T1000 (cell line): ENCODE measurements around the gene EIF4A2.
"Not testable (repeated sequence)": the region's sequence is repeated elsewhere in the genome, so short reads cannot be mapped to it uniquely, and the experiment has no call there.

Source experiments
- DNase-seq: peaks from one replicate; lab custom pipeline; 2025; ENCODE audit warnings: mixed read lengths; lab: John Stamatoyannopoulos, UW

Gene EIF4A2

DNA sequence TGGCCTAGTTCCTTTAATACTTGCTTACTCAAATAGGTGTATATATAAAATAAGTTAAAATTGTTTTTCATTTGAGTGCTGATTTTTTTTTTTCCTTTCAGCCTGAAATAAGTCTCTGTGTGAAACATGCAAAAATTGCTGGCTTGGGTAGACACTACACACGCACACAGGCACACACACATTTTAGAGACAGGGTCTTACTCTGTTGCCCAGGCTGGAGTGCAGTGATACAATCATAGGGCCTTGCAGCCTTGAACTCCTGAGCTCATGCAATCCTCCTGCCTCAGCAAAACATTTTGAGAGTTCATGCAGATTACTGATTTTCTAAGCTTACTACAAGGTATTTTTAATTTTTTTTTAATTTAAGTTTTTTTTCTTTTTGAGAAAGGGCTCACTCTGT lies 35.6 kb downstream of the EIF4A2 start:
- DNase-seq, result no peak

DNA sequence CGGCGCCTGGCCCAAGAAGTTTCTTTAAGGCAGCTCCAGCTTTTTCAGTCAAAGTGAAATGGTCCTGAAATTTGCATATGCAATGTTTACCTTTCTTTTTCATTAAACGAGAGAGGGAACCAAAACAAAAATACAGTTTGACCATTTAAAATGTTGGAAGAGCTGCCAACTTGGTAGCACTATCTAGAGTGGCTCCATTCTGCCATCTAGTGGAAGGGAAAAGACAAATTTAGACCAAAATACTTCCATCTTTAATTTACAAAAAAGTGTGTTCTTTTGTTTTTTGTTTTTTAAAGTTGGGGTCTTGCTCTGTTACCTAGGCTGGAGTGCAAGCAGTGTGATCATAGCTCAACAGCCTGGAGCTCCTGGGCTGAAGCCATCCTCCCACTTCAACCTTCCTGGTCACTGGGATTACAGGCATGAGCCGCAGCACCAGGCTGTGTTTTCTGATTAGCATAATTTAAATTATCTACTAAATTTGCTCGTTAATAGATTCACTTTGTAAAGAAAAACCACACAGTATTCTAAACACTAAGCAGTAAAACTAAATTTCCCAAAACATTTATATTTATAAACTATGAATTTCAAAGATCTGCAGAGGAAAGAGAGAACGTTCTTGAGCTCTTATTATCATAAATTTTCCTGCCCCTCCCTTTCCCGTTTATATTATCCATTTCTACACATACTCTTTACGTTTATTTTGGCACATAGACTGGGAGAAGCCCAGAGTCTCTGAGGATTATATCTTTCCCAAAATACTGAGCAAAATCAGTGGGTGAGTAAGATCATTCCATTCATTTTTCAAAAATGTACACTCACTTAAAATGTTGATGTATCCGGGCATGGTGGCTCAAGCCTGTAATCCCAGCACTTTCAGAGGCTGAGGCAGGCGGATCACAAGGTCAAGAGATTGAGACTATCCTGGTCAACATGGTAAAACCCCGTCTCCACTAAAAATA lies 38.3 kb downstream of the EIF4A2 start:
- no peak for DNase-seq

DNA sequence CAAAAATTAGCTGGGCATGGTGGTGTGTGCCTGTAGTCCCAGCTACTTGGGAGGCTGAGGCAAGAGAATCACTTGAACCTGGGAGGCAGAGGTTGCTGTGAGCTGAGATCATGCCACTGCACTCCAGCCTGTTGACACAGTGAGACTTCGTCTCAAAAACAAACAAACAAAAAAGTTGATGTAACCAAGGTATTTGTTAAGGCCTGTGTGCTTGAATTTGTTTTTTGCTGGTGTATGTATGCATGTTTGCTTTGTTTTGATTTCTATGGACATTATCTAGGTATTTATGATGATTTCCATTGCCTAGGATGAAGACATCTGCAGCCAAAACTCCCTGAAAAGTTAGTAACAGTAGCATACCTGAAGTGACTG lies 39.0 kb downstream of the EIF4A2 start:
- not testable (repeated sequence) for DNase-seq

GRCh38 chr3:186823386-186823785 lies 40.0 kb downstream of the EIF4A2 start:
- DNase-seq, result no peak

GRCh38 chr3:186824430-186825139 lies 41.2 kb downstream of the EIF4A2 start:
- DNase-seq, result no peak

DNA sequence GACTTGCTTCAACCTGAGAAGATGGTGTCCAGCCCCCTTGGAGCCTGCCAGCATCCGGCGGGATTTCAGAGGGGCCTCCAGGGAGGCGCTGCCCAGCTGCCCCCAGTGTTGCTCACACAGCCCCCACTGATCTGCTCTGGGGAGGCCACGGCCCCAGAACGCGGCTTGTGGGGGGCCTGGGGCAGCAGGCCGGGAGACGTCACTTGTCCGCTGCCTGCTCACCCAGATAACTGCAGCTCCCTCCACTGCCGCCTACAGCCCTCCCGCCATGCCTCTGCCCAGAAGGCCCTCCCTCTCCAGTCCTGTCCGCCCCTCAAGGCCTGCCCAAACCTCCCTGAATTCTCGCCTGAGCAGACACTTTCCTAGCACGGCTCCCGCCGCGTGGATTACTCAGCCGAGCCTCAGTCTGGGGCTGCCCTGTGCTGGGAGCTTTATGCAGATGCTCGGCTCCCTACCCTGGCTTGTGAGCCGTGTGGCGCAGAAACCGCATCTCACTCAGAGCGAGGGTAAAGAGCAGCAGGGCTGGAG lies 42.0 kb downstream of the EIF4A2 start:
- no peak for DNase-seq

- DNase-seq, result no peak
These were observed 42.6 kb downstream of the EIF4A2 start for GRCh38 chr3:186825872-186826409.

GRCh38 chr3:186826410-186826975 lies 43.1 kb downstream of the EIF4A2 start:
- no peak for DNase-seq

GRCh38 chr3:186826976-186827857 lies 43.8 kb downstream of the EIF4A2 start:
- peak; percentile 72 for DNase-seq

GRCh38 chr3:186828340-186828739 lies 45.0 kb downstream of the EIF4A2 start:
- DNase-seq, result no peak

DNA sequence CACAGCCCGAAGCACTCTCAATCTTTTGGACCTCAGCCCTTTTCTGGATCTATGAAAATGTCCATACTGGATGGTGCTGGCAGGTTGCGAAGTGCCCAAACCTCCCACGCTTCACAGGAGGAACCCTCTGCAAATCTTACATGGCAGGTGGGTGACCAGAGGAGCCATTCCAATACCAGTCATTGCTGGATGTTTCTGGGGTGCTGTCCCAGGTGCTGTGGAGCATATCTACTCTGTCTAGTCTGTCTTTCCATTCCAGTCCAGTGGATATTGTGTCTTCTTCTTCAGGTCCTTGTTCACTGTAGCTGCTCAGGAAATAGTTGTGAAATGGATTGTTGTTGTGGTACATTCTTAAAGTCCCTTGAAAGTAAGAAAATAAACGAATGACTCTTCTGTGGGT lies 48.4 kb downstream of the EIF4A2 start:
- no peak for DNase-seq

GRCh38 chr3:186832276-186832675 lies 48.9 kb downstream of the EIF4A2 start:
- DNase-seq, result no peak
